ENCODE measurements around the gene PTPRT. TPM values are rescaled to one million over a fixed set of nuclear protein-coding genes. Genes with fewer than 3 reads are reported as not detected.

The PTPRT gene
- polyA plus RNA-seq, 3 donors, result not detected

GRCh38 chr20:43123180-43123579 is 66.5 kb downstream of the PTPRT start:
- H3K4me3 ChIP-seq (replicated peaks in 1 of 3; ENCODE audit: low read depth in 2 of 3, low read length in 3 of 3), result no peak overlapping the region
- intact Hi-C loops (cut with micrococcal nuclease), result no loop called here
- no peaks in the 10 kb centered on the region for H3K4me1 ChIP-seq (ENCODE audit: control insufficient read depth in 1 of 2, insufficient read depth in 2 of 2, low read length in 2 of 2)
- H3K79me2 ChIP-seq (ENCODE audit: insufficient read depth, low read length), result no peaks in the 10 kb centered on the region
- no peak overlapping the region for H3K9ac ChIP-seq (ENCODE audit: insufficient read depth, low read length, poor library complexity, severe bottlenecking)
- no peak overlapping the region for H3K27ac ChIP-seq (ENCODE audit: low read depth in 1 of 2, low read length in 2 of 2)
- H3K9me3 Mint-ChIP-seq, result peaks cover 0 to 6% (median 3%) of the 10 kb centered on the region in 7 donors
- H3K9me3 ChIP-seq (replicated peaks in 1 of 2; ENCODE audit: control insufficient read depth in 1 of 2, insufficient read depth in 1 of 2, low read length in 2 of 2), result no peaks in the 10 kb centered on the region
- no peaks in the 10 kb centered on the region for H3K4me1 Mint-ChIP-seq
- H3K27me3 Mint-ChIP-seq (ENCODE audit: low read depth in 3 of 3), result peaks cover 2% of the 10 kb centered on the region in 3 donors
- WGBS (ENCODE audit: insufficient coverage), result 75% methylated on average over 1 of the region's 2 CpGs
- no peak for DNase-seq
- no peaks in the 10 kb centered on the region for H4K20me1 ChIP-seq (ENCODE audit: insufficient read depth, low read length)
- no peak overlapping the region for H3K4me3 Mint-ChIP-seq
- no peak for TF ChIP-seq CTCF (IDR thresholded peaks at IDR 0.05)
- H2AFZ ChIP-seq (ENCODE audit: insufficient read depth, low read depth, low read length, poor library complexity, severe bottlenecking), result no peak overlapping the region
- no peak overlapping the region for H3K4me2 ChIP-seq (replicated peaks; ENCODE audit: extremely low read depth, low read length, poor library complexity, severe bottlenecking)
- no peaks in the 10 kb centered on the region for H3K36me3 Mint-ChIP-seq
- no peak overlapping the region for H3K27ac Mint-ChIP-seq
- H3K27me3 ChIP-seq (ENCODE audit: control insufficient read depth in 2 of 2, insufficient read depth in 2 of 2, low read length in 2 of 2), result no peaks in the 10 kb centered on the region
- no peaks in the 10 kb centered on the region for H3K36me3 ChIP-seq (replicated peaks in 1 of 2; ENCODE audit: control insufficient read depth in 1 of 2, insufficient read depth in 2 of 2, low read length in 2 of 2)

GRCh38 chr20:43119720-43120119 is 70.0 kb downstream of the PTPRT start:
- TF ChIP-seq CTCF (IDR thresholded peaks at IDR 0.05), result no peak
- Histone ChIP-seq H4K20me1 (ENCODE audit: insufficient read depth, low read length) (no peaks in the 10 kb centered on the region), H3K4me2 (replicated peaks; ENCODE audit: extremely low read depth, low read length, poor library complexity, severe bottlenecking) (no peak overlapping the region), H3K79me2 (ENCODE audit: insufficient read depth, low read length) (no peaks in the 10 kb centered on the region), H3K27me3 (ENCODE audit: control insufficient read depth in 2 of 2, insufficient read depth in 2 of 2, low read length in 2 of 2) (no peaks in the 10 kb centered on the region), H3K9ac (ENCODE audit: insufficient read depth, low read length, poor library complexity, severe bottlenecking) (no peak overlapping the region), H3K4me1 (ENCODE audit: control insufficient read depth in 1 of 2, insufficient read depth in 2 of 2, low read length in 2 of 2) (no peaks in the 10 kb centered on the region), H3K9me3 (replicated peaks in 1 of 2; ENCODE audit: control insufficient read depth in 1 of 2, insufficient read depth in 1 of 2, low read length in 2 of 2) (no peaks in the 10 kb centered on the region), H3K27ac (ENCODE audit: low read depth in 1 of 2, low read length in 2 of 2) (no peak overlapping the region), H3K36me3 (replicated peaks in 1 of 2; ENCODE audit: control insufficient read depth in 1 of 2, insufficient read depth in 2 of 2, low read length in 2 of 2) (no peaks in the 10 kb centered on the region), H3K4me3 (replicated peaks in 1 of 3; ENCODE audit: low read depth in 2 of 3, low read length in 3 of 3) (no peak overlapping the region), H2AFZ (ENCODE audit: insufficient read depth, low read depth, low read length, poor library complexity, severe bottlenecking) (no peak overlapping the region)
- no peak overlapping the region for H3K4me3 Mint-ChIP-seq
- DNase-seq, result no peak
- no peaks in the 10 kb centered on the region for H3K36me3 Mint-ChIP-seq
- no CpG with 5 or more reads among the region's 2 CpGs for WGBS (ENCODE audit: insufficient coverage)
- H3K27ac Mint-ChIP-seq, result no peak overlapping the region
- peaks cover 0 to 5% (median 0%) of the 10 kb centered on the region in 7 donors for H3K9me3 Mint-ChIP-seq
- H3K27me3 Mint-ChIP-seq (ENCODE audit: low read depth in 3 of 3), result peaks cover 0 to 2% (median 2%) of the 10 kb centered on the region in 3 donors
- H3K4me1 Mint-ChIP-seq, result no peaks in the 10 kb centered on the region
- intact Hi-C loops (cut with micrococcal nuclease), result no loop called here

Data from CD14-positive monocyte (primary cell).